H9 (cell line): ENCODE data around the gene HECTD3. TPM values are rescaled to one million over a fixed set of nuclear protein-coding genes. Genes with fewer than 3 reads are reported as not detected.

ENCODE experiments used
- DNase-seq: peaks from one replicate; pipeline ENCODE4 v3.0.0-alpha.2; 2017
- H2AFZ ChIP-seq: one replicate; pipeline ENCODE4 v1.6.1; 2013; ENCODE audit warnings: mild to moderate bottlenecking, low read length, control low read depth, moderate library complexity
- H2AK5ac ChIP-seq: 2 replicates; pipeline ENCODE4 v1.6.1; 2013; ENCODE audit warnings: low read length, control low read depth, mixed read lengths; ENCODE audit not compliant: insufficient read length
- H2BK120ac ChIP-seq: one replicate; pipeline ENCODE4 v1.6.1; 2013; ENCODE audit warnings: low read depth, mild to moderate bottlenecking, low read length, control low read depth, inconsistent platforms; ENCODE audit not compliant: poor library complexity, severe bottlenecking
- H2BK12ac ChIP-seq: 2 replicates; pipeline ENCODE4 v1.6.1; 2013; ENCODE audit warnings: low read length, control low read depth, mixed read lengths, low read depth; ENCODE audit not compliant: insufficient read length
- H2BK15ac ChIP-seq: 2 replicates; pipeline ENCODE4 v1.6.1; 2013; ENCODE audit warnings: low read depth, low read length, control low read depth
- H2BK20ac ChIP-seq: one replicate; pipeline ENCODE4 v1.6.1; 2013; ENCODE audit warnings: low read depth, mild to moderate bottlenecking, low read length, control low read depth, inconsistent platforms; ENCODE audit not compliant: poor library complexity, severe bottlenecking
- H2BK5ac ChIP-seq: 2 replicates; pipeline ENCODE4 v1.6.1; 2013; ENCODE audit warnings: low read length, control low read depth, mixed read lengths; ENCODE audit not compliant: insufficient read length
- H3K14ac ChIP-seq: 2 replicates; pipeline ENCODE4 v1.6.1; 2013; ENCODE audit warnings: low read length, control low read depth; ENCODE audit not compliant: insufficient read depth
- H3K18ac ChIP-seq: 2 replicates; pipeline ENCODE4 v1.6.1; 2013; ENCODE audit warnings: low read depth, mild to moderate bottlenecking, mixed read lengths, low read length, control low read depth; ENCODE audit not compliant: insufficient read length
- H3K23ac ChIP-seq: 2 replicates; pipeline ENCODE4 v1.6.1; 2013; ENCODE audit warnings: low read length, control low read depth, mixed read lengths, low read depth; ENCODE audit not compliant: insufficient read length
- H3K23me2 ChIP-seq: 2 replicates; pipeline ENCODE4 v1.6.1; 2013; ENCODE audit warnings: low read depth, mild to moderate bottlenecking, mixed read lengths, low read length, control low read depth; ENCODE audit not compliant: insufficient read length, poor library complexity, severe bottlenecking
- H3K27ac ChIP-seq: 2 replicates; pipeline ENCODE4 v1.5.1; 2013; ENCODE audit warnings: low read length, control low read depth, mixed read lengths, low read depth; ENCODE audit not compliant: insufficient read length
- H3K27me3 ChIP-seq: 2 replicates; pipeline ENCODE4 v1.6.1; 2013; ENCODE audit warnings: low read length, control low read depth, inconsistent platforms; ENCODE audit not compliant: insufficient read depth
- H3K4ac ChIP-seq: 2 replicates; pipeline ENCODE4 v1.6.1; 2013; ENCODE audit warnings: low read depth, mild to moderate bottlenecking, control low read depth, inconsistent platforms, low read length, moderate library complexity
- H3K4me1 ChIP-seq: 2 replicates; pipeline ENCODE4 v1.6.1; 2013; ENCODE audit warnings: low read length, control low read depth, inconsistent platforms; ENCODE audit not compliant: insufficient read depth
- H3K4me2 ChIP-seq: 2 replicates; pipeline ENCODE4 v1.6.1; 2013; ENCODE audit warnings: low read length, control low read depth, mixed read lengths; ENCODE audit not compliant: insufficient read length, insufficient read depth
- H3K56ac ChIP-seq: 2 replicates; pipeline ENCODE4 v1.6.1; 2013; ENCODE audit warnings: low read depth, mild to moderate bottlenecking, mixed read lengths, low read length, control low read depth; ENCODE audit not compliant: insufficient read length
- H3K79me1 ChIP-seq: 2 replicates; pipeline ENCODE4 v1.6.1; 2013; ENCODE audit warnings: low read depth, mild to moderate bottlenecking, moderate library complexity, low read length, control low read depth, inconsistent platforms; ENCODE audit not compliant: insufficient read depth, poor library complexity, severe bottlenecking
- H3K79me2 ChIP-seq: 2 replicates; pipeline ENCODE4 v1.6.1; 2013; ENCODE audit warnings: low read length, control low read depth, inconsistent platforms; ENCODE audit not compliant: insufficient read depth
- H3K9ac ChIP-seq: 2 replicates; pipeline ENCODE4 v1.6.1; 2013; ENCODE audit warnings: low read length, control low read depth, mixed read lengths; ENCODE audit not compliant: insufficient read length; ENCODE audit errors: extremely low read depth
- H3K9me3 ChIP-seq: one replicate; pipeline ENCODE4 v1.6.1; 2013; ENCODE audit warnings: low read depth, low read length, inconsistent platforms; ENCODE audit not compliant: control insufficient read depth
- H3T11ph ChIP-seq: one replicate; pipeline ENCODE4 v1.6.1; 2013; ENCODE audit warnings: mild to moderate bottlenecking, low read length, control low read depth, inconsistent platforms
- H4K20me1 ChIP-seq: one replicate; pipeline ENCODE4 v1.6.1; 2013; ENCODE audit not compliant: control insufficient read depth, insufficient read length, insufficient read depth
- H4K5ac ChIP-seq: 2 replicates; pipeline ENCODE4 v1.6.1; 2013; ENCODE audit warnings: low read depth, mild to moderate bottlenecking, mixed read lengths, low read length, control low read depth; ENCODE audit not compliant: insufficient read length
- H4K8ac ChIP-seq: replicated peaks from 2 replicates; pipeline ENCODE4 v1.6.1; 2013; ENCODE audit warnings: low read length, control low read depth, mixed read lengths, low read depth; ENCODE audit not compliant: insufficient read length
- H4K91ac ChIP-seq: 2 replicates; pipeline ENCODE4 v1.6.1; 2013; ENCODE audit warnings: low read depth, mild to moderate bottlenecking, moderate library complexity, mixed read lengths, low read length, control low read depth; ENCODE audit not compliant: insufficient read length
- H3K27ac Mint-ChIP-seq, 3 experiments: 2 replicates in 2 of 3; 3 replicates in 1 of 3; pipeline ENCODE4 v1.8.0; 2020 to 2021; ENCODE audit warnings: mixed read lengths in 3 of 3, mild to moderate bottlenecking in 1 of 3, moderate library complexity in 1 of 3
- H3K27me3 Mint-ChIP-seq: 2 replicates; pipeline ENCODE4 v1.8.0; 2021; ENCODE audit warnings: low read depth, mild to moderate bottlenecking, moderate library complexity, mixed read lengths
- H3K36me3 Mint-ChIP-seq, 3 experiments: 2 replicates in 2 of 3; 3 replicates in 1 of 3; pipeline ENCODE4 v1.8.0; 2020 to 2021; ENCODE audit warnings: low read depth in 3 of 3, mixed read lengths in 3 of 3; ENCODE audit not compliant: insufficient read depth in 1 of 3
- H3K4me1 Mint-ChIP-seq, 2 experiments: 2 replicates each; pipeline ENCODE4 v1.8.0; 2020; ENCODE audit warnings: mixed read lengths in 2 of 2
- H3K4me3 Mint-ChIP-seq, 2 experiments: 2 replicates in 1 of 2; 3 replicates in 1 of 2; pipeline ENCODE4 v1.8.0; 2020 to 2021; ENCODE audit warnings: mild to moderate bottlenecking in 2 of 2, mixed read lengths in 2 of 2, moderate library complexity in 1 of 2
- H3K9me3 Mint-ChIP-seq, 2 experiments: 2 replicates in 1 of 2; 3 replicates in 1 of 2; pipeline ENCODE4 v1.8.0; 2020; ENCODE audit warnings: mild to moderate bottlenecking in 2 of 2, mixed read lengths in 2 of 2, moderate library complexity in 1 of 2
- WGBS: extraction: QIAGEN DNeasy Blood & Tissue Kit; methylation state at CpG from one replicate; pipeline ENCODE4 v1.1.7; 2013; ENCODE audit warnings: missing lambda C conversion rate, low lambda C conversion rate, mixed read lengths; ENCODE audit not compliant: insufficient read length; ENCODE audit errors: extremely low coverage; 5-methylcytosine and 5-hydroxymethylcytosine counted together
- total RNA-seq: library from RNA; stranded (reverse); gene quantifications from 2 replicates; pipeline ENCODE4 v1.2.1, GENCODE V29; 2021
- TF ChIP-seq, protein P1 (sequence below): fragments of 200-600 bp; sonication (generic); conservative IDR thresholded peaks from 3 replicates; pipeline ENCODE4 v1.8.0; 2021; ENCODE audit warnings: antibody characterized with exemption, mild to moderate bottlenecking

HECTD3 gene
- total RNA-seq, 1 experiment from 2014 or later = 36.0 TPM

DNA sequence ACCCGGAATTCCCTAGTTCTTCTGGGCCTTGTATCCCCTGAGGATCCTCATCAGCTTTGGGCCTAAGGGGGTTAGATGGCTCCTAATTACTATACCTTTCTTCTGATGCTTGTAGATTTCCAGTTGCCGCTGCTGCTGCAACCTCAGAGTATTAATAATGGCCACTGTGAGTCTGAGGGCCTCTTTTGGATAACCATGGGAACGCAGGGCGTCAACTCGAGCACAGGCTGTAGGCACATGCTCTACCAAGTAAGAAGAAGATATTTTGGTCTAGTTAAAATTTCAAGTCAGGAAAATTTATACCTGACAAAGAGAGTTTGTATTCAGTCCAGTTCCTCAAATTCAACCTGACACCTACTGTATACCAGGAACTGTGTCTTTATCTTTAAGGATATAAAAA is 29.2 kb upstream of the HECTD3 start:
- no peak overlapping the region for H3K56ac ChIP-seq
- no peaks in the 10 kb centered on the region for H3K79me1 ChIP-seq
- no peak overlapping the region for H3K9ac ChIP-seq
- no peak overlapping the region for H2AFZ ChIP-seq
- no peak overlapping the region for H2BK12ac ChIP-seq
- no peak overlapping the region for H3K14ac ChIP-seq
- H2AK5ac ChIP-seq = no peak overlapping the region
- H2BK20ac ChIP-seq = no peak overlapping the region
- no peak overlapping the region for H2BK120ac ChIP-seq
- no peak overlapping the region for H2BK5ac ChIP-seq
- WGBS = no CpG with 5 or more reads among the region's 5 CpGs
- H3K79me2 ChIP-seq = no peaks in the 10 kb centered on the region
- H3K27me3 ChIP-seq = no peaks in the 10 kb centered on the region
- H3K4me1 ChIP-seq = peaks cover 2% of the 10 kb centered on the region; the same call in 1 of the 2 replicates
- TF ChIP-seq, protein P1, sequence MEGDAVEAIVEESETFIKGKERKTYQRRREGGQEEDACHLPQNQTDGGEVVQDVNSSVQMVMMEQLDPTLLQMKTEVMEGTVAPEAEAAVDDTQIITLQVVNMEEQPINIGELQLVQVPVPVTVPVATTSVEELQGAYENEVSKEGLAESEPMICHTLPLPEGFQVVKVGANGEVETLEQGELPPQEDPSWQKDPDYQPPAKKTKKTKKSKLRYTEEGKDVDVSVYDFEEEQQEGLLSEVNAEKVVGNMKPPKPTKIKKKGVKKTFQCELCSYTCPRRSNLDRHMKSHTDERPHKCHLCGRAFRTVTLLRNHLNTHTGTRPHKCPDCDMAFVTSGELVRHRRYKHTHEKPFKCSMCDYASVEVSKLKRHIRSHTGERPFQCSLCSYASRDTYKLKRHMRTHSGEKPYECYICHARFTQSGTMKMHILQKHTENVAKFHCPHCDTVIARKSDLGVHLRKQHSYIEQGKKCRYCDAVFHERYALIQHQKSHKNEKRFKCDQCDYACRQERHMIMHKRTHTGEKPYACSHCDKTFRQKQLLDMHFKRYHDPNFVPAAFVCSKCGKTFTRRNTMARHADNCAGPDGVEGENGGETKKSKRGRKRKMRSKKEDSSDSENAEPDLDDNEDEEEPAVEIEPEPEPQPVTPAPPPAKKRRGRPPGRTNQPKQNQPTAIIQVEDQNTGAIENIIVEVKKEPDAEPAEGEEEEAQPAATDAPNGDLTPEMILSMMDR = no peak
- H3K27ac ChIP-seq = no peak overlapping the region
- H3K23ac ChIP-seq = no peak overlapping the region
- Mint-ChIP-seq H3K4me1 (peaks cover 6% of the 10 kb centered on the region in 2 experiments), H3K4me3 (no peak overlapping the region), H3K9me3 (no peaks in the 10 kb centered on the region), H3K27ac (no peak overlapping the region), H3K27me3 (no peaks in the 10 kb centered on the region), H3K36me3 (no peaks in the 10 kb centered on the region)
- H3K4me2 ChIP-seq = no peak overlapping the region
- no peak for DNase-seq
- no peak overlapping the region for H3K18ac ChIP-seq
- no peak overlapping the region for H4K8ac ChIP-seq
- H4K5ac ChIP-seq = no peak overlapping the region
- no peaks in the 10 kb centered on the region for H3K23me2 ChIP-seq
- H3T11ph ChIP-seq = no peak overlapping the region
- H3K4ac ChIP-seq = no peak overlapping the region
- no peak overlapping the region for H4K91ac ChIP-seq
- no peaks in the 10 kb centered on the region for H3K9me3 ChIP-seq
- H2BK15ac ChIP-seq = no peak overlapping the region
- no peaks in the 10 kb centered on the region for H4K20me1 ChIP-seq
